Mucosa of gallbladder (tissue), 1 donor: ENCODE data around the gene MPL. TPM values are rescaled to one million over a fixed set of nuclear protein-coding genes. Genes with fewer than 3 reads are reported as not detected.

ENCODE experiments used
- DNase-seq: peaks from one replicate; pipeline ENCODE4 v3.0.0-alpha.2; 2020; ENCODE audit warnings: low spot score
- total RNA-seq: library from RNA; stranded (reverse); gene quantifications from one replicate; pipeline ENCODE4 v1.2.1, GENCODE V29; 2021
- donor health status: DM: no; HTN: no; CAD: no.

MPL gene
- total RNA-seq = not detected

DNA sequence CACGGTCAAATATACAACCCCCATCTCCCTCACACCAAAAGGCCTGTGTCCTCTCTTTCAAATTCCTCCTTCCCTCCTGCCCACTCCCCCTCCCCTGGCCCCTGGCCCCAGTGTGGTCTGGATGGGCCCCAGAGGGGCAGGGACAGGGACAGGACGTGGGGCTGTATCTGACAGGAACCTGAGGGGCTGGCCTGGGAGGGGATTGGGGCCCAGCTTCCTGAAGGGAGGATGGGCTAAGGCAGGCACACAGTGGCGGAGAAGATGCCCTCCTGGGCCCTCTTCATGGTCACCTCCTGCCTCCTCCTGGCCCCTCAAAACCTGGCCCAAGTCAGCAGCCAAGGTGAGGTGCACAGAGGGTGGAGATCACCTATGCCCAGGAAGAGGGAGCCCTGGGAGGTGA is at the start of gene MPL:
Gene MPL (plus strand): TSS at position 231 of the 400 bp plus-strand sequence. CDS start 31 bp downstream, at position 262.
- no peak for DNase-seq

DNA sequence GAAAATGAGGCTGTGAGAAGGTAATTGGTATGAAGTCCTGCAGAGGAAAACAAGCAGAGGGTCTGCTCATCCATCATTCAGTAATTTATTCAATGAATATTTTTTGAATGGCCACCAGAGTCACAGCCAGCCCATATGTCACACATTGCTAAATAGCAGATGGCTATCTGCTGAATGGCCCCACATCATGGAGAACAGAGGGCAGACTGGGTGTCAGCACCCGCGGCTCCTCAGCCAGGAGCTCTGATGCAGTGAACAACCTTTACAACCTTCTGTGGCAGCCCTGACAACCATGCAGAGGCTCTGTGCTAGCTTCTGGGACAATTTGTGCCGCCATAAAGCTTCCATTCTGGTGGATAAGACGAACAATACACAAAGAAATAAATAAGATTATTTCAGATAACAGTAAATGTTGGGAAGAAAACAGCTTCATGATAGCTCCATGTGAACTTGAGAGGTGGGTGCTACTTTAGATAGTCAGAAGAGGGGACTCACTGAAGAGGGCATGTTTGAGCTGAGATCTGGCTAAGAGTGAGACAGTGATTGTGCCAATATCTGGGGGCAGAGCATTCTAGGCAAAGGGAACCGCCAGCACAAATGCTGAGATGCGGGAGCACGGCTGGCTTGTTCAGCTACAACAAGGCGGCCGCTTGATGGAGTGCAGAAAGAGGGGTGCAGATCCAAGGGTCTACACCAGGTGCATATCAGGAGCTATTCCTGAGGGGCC is 49.4 kb upstream of the MPL start:
- no peak for DNase-seq

DNA sequence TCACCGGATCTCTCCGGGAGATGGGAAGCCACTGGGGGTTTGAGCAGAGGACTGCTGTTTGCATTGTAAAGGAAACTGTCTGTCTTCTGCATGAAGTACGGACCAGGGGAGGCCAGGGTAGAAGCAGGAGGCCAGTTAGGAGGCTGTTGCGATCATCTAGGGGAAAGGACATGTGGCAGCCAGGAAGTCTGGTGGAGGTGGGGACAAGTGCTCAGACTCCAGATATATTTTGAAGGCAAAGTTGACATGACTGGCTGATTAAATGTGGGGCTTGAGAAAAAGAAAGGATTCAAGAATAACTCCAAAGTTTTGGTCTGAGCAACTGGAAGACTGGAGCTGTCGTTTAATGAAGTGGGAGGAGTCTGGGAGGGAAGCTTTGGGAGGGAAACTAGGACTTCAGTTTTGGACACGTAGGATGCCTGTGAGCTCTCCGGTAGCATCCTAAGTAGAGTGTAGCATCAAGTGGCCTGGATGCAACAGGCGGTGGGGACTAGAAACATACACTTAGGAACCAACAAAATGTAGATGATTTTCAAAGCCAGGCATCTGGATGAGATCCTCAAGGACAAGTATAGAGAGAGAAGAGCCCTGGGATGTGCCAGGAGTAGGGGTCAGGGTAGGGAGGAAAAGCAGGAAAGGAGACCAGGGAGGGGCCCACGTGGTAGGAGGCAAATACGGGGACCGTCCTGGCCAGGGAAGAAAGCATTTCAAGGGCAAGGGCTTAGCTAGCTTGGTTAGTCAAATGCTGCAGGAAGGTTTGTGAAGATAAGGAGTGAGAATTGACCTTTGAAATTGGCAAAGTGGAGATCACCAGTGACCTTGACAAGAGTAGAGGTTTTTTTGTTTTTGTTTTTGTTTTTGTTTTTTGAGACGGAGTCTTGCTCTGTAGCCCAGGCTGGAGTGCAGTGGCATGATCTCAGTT is 48.6 kb upstream of the MPL start:
- DNase-seq = no peak

DNA sequence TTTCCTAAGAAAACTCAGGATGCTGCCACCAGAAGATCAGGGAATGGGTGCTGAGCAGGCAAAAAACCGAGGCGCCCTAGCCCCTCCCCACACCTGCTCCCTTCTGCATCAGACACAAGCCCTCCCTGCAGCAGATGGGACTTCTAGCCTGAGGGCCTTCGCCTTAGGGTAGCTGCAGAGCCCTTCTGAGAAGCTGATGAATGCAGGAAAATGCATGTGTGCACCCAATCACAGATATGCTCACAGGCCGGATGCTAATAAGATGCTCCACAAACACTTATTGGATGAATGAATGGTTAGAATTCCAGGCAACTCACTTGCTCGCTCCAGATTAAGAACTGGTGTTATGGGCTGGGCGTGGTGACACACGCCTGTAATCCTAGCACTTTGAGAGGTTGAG is 45.4 kb upstream of the MPL start:
- DNase-seq = no peak

DNA sequence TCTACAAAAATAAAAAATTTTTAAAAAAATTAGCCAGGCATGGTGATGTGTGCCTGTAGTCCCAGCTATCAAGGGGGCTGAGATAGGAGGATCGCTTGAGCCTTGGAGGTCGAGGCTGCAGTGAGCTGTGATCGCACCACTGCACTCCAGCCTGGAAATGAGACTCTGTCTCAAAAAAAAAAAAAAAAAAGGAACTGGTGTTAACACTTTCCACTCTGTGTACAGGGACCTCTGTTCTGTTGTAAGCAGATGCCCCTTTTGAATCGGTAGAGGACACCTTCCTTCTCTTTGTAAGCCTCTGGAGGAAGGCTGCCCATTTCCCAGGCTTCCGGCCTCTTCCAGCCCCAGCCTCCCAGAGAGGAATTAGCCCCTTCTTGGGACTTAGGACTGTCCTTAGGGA is 44.9 kb upstream of the MPL start:
- DNase-seq = no peak

DNA sequence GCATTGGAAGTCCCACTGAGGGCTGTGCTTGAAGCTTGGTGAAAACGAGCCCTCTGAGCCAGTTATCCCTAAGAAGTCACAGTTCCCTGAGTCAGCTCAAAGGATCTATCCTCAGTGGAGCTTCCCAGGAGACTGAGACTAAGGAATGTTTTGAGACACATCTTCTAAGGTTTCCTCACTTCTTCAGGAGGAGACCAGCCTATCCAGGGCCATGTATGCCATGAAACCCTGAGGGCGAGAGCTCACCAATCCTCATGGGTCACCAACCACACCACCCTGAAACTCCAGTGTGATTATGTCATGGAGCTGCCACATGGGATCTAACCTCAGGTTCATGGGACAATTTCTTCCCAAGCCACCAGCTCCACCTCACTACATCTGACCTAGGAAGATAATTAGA is 44.4 kb upstream of the MPL start:
- DNase-seq = no peak

DNA sequence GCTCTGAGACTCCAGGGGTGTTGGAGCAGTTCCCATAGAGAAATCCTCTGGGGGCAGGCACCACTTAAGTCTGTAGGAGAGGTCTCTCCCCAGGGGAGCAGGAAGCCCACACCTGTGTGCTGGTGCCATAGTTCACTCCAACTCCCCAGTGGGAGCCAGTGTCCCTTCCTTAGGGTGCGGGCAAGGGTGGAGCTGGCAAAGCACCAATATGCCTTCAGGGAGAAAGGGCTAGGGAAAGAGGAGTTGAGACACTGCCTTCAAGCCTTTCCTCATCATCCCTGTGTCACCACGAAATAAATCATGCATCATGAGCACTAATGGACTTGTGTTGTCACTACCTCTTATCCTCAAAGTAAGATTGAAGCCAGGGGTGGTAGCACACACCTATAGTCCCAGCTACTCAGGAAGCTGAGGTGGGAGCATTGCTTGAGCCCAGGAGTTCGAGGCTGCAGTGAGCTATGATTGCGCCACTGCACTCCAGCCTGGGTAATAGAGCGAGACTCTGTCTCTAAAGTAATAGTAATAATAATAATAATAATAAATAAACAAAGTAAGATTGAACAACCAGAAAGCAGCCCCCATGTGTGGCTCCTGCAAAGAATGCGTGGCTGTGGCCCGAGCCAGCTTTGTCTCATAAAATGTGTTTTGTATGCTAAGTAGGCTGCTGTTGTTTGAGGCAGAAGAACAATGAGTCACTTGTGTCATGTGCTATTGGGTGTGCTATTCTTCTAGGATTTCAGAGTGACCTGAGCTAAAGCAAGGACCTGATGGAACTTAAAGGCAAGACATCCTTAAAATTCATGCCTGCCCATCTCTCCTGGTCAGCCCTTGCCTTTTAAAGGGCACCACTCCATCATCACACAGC is 43.5 kb upstream of the MPL start:
- DNase-seq = no peak

DNA sequence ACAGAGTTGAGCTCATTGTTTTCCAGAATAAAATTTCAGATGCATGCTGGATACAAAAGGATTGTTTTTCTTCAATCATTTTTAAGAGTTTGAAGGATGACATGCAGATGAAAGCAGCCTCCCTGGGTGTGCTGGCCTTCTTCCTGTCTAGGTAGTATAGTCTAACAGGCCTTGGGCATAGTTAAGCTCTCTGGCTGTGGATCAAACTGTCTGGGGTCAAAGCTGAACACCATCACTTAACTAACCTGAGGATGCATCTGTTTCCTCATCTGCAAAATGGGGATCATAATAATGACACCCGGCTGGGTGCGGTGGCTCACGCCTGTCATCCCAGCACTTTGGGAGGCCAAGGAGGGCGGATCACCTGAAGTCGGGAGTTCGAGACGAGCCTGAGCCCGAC is 42.9 kb upstream of the MPL start:
- DNase-seq = no peak

DNA sequence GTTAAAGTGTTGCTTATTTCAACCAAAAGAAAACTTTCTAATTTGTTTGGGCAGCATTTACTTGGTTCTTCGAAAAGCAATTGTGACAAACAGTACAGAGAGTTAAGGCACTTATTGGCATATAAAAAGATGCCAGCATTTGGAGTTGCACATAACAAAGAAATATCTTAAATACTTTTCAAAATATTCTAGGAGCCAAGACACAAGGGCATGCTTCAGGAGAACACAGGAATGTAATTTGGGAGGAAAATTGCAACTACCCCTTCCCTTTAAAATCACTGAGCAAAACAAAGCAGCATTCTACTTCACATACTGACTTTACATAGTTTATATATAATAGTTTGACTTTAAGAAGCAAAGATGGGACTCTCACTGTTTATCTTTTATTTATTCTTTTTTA is 41.4 kb upstream of the MPL start:
- DNase-seq = no peak

DNA sequence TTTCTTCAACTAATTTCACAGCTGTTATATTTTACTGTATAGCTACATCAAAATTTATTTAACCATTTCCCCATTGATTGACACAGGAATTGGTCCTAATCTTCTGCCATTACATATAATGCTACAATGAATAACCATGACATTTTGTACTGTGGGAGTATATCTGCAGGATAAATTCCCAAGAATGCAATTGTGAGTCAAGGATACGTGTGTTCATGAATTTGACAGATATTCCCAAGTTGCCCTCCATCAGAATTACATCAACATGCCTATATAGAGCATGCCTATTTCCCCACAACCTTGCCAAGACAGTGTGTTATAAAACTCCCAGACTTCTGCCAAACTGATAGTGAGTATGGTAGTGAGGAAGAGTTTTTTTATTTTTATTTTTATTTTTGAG is 39.6 kb upstream of the MPL start:
- DNase-seq = no peak

DNA sequence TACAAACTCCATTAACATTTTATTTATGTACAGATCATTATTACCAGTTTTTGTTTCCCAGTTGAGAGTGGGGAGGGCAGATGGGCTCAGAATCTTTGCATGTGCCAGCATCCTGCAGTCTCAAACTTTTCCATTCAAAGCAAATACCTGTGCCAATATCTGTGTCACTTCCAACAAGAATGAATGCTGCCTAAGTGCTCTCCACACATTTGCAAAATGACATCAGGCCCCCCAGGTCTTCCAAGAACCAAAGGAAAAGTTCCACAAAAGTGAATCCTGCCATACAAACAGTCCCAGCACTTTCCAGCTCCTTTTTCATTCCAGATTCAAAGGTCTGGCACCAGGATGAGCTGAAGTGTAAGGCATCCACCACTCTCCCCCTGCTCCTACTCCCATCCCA is 38.5 kb upstream of the MPL start:
- DNase-seq = no peak

DNA sequence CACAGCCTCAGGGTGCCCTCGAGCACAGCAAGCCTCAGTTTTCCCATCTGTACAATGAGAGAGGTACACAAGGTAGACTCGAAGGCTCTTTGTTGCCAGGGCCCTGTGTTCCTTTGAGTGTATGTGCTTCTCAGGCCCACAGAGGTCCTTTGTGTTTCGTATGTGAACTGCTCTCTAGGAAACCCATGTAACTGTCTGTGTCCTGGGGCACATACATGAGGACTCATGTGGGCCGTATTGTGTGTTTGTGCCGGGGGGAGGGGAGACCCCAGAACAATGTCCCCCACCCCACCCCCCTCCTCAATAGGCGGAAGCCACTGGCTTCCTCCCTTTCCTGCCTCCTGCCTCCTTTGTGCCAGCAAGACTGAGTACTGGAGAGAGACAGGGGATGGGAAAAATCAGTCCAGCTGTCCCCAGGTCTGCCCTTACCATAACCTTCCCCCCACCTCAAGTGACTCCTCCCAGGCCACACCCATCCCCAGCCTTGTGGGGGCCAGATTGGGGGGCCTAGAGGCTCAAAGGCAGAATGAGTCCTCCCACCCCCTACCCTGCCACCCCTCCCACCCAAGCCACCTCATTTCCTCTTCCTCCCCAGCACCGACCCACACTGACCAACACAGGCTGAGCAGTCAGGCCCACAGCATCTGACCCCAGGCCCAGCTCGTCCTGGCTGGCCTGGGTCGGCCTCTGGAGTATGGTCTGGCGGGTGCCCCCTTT is 37.1 kb upstream of the MPL start, which contains the start of gene TIE1:
Gene TIE1 (plus strand): TSS at position 605 of the 717 bp plus-strand sequence. CDS start 90 bp downstream, at position 695.
- DNase-seq = no peak

DNA sequence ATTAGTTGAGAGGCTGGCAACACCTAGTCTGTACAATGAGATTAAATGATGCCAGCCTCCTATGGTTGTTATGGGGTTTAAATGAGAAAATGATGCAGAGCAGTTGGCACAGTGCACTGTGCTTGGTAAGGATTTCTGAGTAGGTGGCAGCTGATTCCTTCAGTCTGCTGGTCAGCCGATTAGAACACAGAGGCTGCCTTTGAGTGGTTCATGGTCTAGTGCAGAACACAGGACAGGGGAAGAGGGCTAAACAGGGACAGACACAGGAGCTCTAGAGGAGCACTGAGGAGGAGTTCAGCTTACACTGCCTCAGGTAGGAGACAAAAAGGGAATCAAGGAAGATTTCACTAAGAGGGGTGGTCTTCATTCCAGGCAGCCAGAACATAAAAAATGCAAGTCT is 35.4 kb upstream of the MPL start:
- no peak for DNase-seq

DNA sequence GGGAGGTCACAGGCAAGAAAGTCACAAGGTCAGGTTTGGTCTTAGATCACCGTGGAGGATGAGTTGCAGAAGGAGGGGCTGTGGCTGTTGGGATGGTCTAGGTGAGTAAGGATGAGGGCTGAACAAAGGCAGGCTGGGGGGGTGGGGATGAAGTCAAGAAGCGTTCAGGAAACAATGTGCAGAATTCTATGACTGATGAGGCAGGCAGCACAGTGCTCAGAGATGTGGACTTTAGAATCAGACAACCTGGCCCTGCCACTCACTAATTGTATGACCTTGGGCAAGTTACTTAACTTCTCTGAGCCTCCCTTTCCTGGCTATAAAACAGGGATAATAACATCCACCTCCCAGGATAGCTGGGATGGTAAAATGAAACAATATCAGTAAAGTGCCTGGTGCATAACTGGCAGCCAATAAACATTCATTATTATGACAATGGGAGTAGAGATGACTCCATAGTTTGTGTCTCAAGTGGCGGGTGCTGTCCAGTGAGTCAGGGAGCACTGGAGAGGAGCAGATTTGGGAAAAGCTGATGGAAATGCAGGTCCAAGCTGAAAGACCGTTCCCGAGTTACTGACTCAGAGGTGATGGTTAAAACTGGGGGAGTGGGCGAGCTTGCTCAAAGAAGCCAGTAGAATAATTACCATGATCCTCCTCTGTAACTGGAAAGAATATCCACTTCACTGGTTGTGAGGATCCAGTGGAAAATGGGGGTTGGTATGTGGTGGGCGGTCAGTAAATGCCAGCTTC is 34.7 kb upstream of the MPL start:
- no peak for DNase-seq

DNA sequence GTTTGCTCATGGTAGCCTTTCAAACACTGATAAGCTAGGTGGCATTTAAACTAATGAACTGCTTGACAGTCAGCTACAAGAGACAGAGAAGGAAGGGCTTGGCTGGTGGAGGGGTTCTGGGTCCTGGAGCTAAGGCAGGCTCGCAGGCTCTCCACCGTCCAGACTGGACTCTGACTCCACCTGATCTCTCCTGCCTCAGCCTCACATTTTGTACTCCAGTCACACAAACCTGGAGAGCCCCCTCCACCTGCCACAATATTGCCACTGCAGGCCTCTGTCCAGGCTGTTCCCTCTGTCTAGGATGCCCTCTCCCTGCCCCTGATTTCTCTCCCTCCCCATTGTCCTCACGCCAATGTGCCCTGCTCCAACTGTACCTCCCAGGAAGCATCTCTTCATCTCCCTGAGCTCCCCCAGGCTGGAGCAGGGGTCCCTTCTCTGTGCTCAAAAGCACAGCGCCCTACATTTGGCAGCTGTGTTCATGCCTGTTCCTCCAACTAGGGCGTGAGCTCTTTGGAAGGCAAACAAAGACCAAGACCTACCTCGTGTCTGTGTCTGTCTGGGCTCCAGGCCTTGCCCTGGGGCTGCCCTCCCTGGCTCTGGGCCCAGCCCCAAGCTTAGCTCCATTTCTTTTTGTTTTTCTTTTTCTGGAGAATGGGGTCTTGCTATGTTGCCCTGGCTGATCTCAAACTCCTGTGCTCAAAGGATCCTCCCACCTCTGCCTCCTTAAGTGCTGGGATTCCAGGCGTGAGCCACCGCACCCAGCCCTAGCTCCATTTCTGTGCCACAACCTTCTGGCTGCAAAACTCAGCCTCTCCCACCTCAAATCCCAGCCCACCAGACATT is 33.9 kb upstream of the MPL start:
- DNase-seq = no peak

DNA sequence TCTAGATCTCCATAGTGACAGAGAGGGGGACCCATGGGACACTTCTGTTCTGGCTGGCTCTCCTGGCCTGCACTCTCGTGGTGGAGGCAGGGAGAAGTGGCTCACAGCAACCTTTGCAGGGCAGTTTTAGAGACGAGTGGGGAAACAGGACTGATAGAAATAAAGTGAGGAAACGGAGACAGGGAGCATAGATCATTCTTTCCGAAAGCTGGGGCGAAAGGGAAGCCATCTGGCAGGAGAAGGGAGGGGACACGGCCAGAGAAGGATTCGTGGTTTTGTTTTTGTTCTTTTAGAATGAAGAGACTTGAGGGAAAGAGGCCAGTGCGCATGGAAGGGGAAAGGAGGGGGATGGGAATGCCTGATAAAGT is 33.3 kb upstream of the MPL start:
- DNase-seq = no peak

DNA sequence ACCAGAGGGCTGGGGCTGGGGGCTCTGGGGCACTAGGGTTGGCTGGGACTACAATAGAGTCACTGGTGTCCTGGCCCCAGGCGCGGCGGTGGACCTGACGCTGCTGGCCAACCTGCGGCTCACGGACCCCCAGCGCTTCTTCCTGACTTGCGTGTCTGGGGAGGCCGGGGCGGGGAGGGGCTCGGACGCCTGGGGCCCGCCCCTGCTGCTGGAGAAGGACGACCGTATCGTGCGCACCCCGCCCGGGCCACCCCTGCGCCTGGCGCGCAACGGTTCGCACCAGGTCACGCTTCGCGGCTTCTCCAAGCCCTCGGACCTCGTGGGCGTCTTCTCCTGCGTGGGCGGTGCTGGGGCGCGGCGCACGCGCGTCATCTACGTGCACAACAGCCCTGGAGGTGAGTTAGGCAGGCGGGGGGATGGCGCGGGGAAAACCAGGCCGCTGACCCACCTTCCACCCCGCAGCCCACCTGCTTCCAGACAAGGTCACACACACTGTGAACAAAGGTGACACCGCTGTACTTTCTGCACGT is 32.8 kb upstream of the MPL start:
- DNase-seq = no peak

DNA sequence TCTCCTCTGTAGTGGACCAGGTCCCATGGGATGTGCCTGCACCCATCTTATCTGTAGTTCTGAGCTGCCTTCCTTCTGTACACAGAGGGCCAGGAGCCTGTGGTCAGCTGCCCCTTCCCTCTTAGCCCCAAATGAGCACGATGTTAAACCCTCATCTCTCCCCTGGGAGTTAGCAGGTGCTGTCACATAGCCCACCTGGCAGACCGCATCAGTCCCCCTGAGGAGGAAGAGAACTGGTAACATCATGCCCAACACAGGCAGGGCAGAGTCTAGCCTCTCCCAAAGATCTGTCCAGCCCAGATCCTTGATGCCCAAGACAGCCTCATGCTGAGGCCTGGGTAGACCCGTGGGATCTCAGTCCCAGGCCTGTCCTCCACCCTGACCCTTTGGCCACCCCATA is 32.2 kb upstream of the MPL start:
- no peak for DNase-seq

DNA sequence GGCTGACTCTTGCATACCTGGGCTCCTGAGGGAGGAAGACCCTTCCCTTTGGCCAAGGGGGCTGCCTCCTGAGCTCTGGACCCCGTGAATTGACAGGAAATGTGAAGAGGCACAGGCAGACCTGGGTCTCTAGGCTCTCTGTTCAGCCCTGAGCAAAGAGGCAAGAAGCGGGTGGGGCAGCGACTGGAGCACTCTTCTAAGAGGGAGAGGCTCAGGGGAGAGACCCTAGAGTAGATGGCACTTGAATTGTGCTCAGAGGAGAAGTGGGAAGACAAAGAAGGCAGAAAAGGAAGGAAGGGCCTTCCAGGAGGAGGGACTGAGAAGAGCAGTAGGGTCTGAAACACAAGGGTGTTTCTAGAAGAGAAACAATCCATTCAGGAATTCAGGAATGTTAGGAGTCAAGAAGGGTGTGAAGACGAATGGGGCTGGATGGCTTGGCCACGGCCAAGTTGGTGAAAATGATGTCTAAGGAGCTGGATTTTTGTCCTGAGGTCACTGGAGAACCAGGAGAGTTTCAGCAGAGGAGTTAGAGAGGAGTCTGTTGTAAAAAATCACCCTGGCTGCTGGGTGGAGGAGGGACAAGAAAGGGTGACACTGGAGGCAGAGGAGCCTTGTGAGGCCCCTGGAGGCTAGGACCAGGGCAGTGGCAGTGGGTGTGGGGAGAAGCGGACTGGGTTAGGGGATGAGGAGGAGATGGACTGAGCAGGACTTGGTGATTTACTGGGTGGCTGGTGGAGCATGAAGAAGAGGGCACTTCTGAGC is 31.5 kb upstream of the MPL start:
- no peak for DNase-seq
